ENCODE results near the gene PRDM7.

DNA sequence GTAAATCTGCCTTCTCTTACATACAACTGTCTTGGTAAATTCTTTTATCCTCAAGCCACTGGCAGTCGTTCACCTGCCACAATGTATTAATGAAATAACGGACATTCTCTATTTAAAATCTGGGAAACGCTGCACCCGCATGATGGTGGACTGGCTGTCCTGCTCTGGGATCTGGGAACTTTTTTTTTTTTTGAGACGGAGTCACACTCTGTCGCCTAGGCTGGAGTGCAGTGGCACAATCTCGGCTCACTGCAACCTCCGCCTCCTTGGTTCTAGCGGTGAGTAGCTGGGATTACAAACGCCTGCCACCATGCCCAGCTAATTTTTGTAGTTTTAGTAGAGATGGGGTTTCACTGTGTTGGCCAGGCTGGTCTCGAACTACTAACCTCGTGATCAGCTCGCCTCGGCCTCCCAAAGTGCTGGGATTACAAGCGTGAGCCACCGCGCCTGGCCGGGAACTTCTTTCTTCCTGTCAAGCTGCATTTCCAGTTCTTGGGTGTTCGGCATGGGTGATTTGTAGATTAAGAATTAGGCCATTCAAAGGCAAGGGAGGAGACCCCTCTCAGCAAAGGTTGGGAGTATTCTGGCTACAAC is 28.3 kb downstream of the PRDM7 start:
- TF ChIP-seq CTCF (conservative IDR thresholded peaks at IDR 0.05) (no peak), ZFX (IDR thresholded peaks at IDR 0.05) (no peak)

Data from C4-2B (cell line).